ENCODE data around the gene INSC. TPM values are rescaled to one million over a fixed set of nuclear protein-coding genes. Genes with fewer than 3 reads are reported as not detected.

The INSC gene
- total and polyA plus RNA-seq, 9 of the 15 experiments (the other 6 are each of a cell fraction or from before 2014, with no cell fraction given), result not detected

- no peak for TF ChIP-seq CEBPZ (IDR thresholded peaks at IDR 0.05; ENCODE audit: borderline replicate concordance, low read depth, low read length)
Measured at GRCh38 chr11:15194671-15195415, 80.1 kb downstream of the INSC start (continued).

- FAIRE-seq, result no peak
- CTCF ChIA-PET (ENCODE audit: low intra/inter-chr PET ratio), result no interaction called here
- H3K79me2 ChIP-seq (ENCODE audit: control insufficient read depth, insufficient read depth, low read length), result no peaks in the 10 kb centered on the region
- in situ Hi-C loops (cut with MboI) (no loop called here), intact Hi-C loops (cut with micrococcal nuclease) (no loop called here)
- H3K4me3 ChIP-seq, result no peak overlapping the region
- BruUV-seq (replicated peaks), result no TSS peak
- ATAC-seq, result no peak
- no peak overlapping the region for H3K9ac ChIP-seq (ENCODE audit: insufficient read depth in 1 of 2, low read depth in 2 of 2, low read length in 2 of 2)
- TF ChIP-seq ETS1 (conservative IDR thresholded peaks at IDR 0.05; ENCODE audit: control insufficient read depth, low read depth, low read length), result no peak
- TF ChIP-seq GTF2B (IDR thresholded peaks at IDR 0.05; ENCODE audit: extremely low read depth, insufficient read length), result no peak
- TF ChIP-seq SP2 (IDR thresholded peaks at IDR 0.05; ENCODE audit: extremely low read depth, low read depth, low read length, poor library complexity, severe bottlenecking), result no peak
- TF ChIP-seq PCBP1 (IDR thresholded peaks at IDR 0.05; ENCODE audit: low read depth, low read length, poor library complexity, severe bottlenecking), result no peak
- no peak for TF ChIP-seq BRD9 (IDR thresholded peaks at IDR 0.05; ENCODE audit: low read depth, partially characterized antibody)
- no peaks in the 10 kb centered on the region for H3K9me3 ChIP-seq (replicated peaks; ENCODE audit: control insufficient read depth, insufficient read depth, low read depth, low read length)
- peaks cover 0 to 3% of the 10 kb centered on the region in 2 experiments; a peak in 2 of 5 replicates for H3K27me3 ChIP-seq (ENCODE audit: control insufficient read depth in 2 of 2, insufficient read depth in 2 of 2, low read length in 2 of 2)
- 0% methylated on average over 2 of the region's 2 CpGs for WGBS (ENCODE audit: insufficient coverage, low coverage, missing lambda C conversion rate)
- H3K9me1 ChIP-seq (ENCODE audit: control insufficient read depth, insufficient read depth, low read length), result no peaks in the 10 kb centered on the region
- POLR2A ChIA-PET, result no interaction called here
- H3K4me2 ChIP-seq (ENCODE audit: insufficient read depth, low read length), result no peak overlapping the region
- H3K36me3 ChIP-seq (ENCODE audit: control insufficient read depth, insufficient read depth, low read length), result no peaks in the 10 kb centered on the region
- H3K4me1 ChIP-seq (replicated peaks in 1 of 2; ENCODE audit: control insufficient read depth in 2 of 2, insufficient read depth in 2 of 2, low read length in 2 of 2), result no peaks in the 10 kb centered on the region
- DNase-seq (ENCODE audit: extremely low read depth in 1 of 4, low spot score in 3 of 4), result no peak
- no peaks in the 10 kb centered on the region for H4K20me1 ChIP-seq (replicated peaks; ENCODE audit: control insufficient read depth, insufficient read depth, low read length)
- no peak overlapping the region for H2AFZ ChIP-seq (ENCODE audit: low read depth, low read length)
- H3K27ac ChIP-seq (ENCODE audit: extremely low read depth, low read depth, low read length), result no peak overlapping the region
Measured at GRCh38 chr11:15195454-15196200, 80.9 kb downstream of the INSC start.
